Upper lobe of left lung (tissue), 4 donors: ENCODE results near the gene EFNA5.

Experiments
- CTCF ChIP-seq, 6 experiments: fragments of 450-650 bp in 4 of 6; fragments of 200-600 bp in 2 of 6; sonication (generic) in 2 of 6; IDR thresholded peaks; one replicate each; pipeline ENCODE4 v1.5.1; 2016 to 2019; ENCODE audit warnings: antibody characterized with exemption in 6 of 6
- EP300 ChIP-seq, 4 donors: sonication (generic); formaldehyde crosslinking; IDR thresholded peaks; one replicate each; pipeline ENCODE4 v1.5.1; 2017; ENCODE audit warnings: antibody characterized with exemption in 4 of 4, control low read depth in 2 of 4
- POLR2A ChIP-seq, 4 donors: fragments of 450-650 bp; IDR thresholded peaks; one replicate each; pipeline ENCODE4 v1.5.1; 2016 to 2017; ENCODE audit warnings: antibody characterized with exemption in 4 of 4, mild to moderate bottlenecking in 2 of 4
- POLR2AphosphoS5 ChIP-seq, 2 donors: sonication (generic); formaldehyde crosslinking; IDR thresholded peaks; one replicate each; pipeline ENCODE4 v1.5.1; 2017; ENCODE audit warnings: antibody characterized with exemption in 2 of 2

GRCh38 chr5:107602896-107603295 is 67.8 kb downstream of the EFNA5 start:
- TF ChIP-seq CTCF (IDR thresholded peaks at IDR 0.05) (no peak), POLR2A (IDR thresholded peaks at IDR 0.05) (no peak), EP300 (IDR thresholded peaks at IDR 0.05) (no peak), POLR2AphosphoS5 (IDR thresholded peaks at IDR 0.05) (no peak)
